ENCODE data around the gene CAST. TPM values are rescaled to one million over a fixed set of nuclear protein-coding genes. Genes with fewer than 3 reads are reported as not detected.

Gene CAST
- total RNA-seq, 2 experiments from 2014 or later: 40.5 to 90.1 TPM

DNA sequence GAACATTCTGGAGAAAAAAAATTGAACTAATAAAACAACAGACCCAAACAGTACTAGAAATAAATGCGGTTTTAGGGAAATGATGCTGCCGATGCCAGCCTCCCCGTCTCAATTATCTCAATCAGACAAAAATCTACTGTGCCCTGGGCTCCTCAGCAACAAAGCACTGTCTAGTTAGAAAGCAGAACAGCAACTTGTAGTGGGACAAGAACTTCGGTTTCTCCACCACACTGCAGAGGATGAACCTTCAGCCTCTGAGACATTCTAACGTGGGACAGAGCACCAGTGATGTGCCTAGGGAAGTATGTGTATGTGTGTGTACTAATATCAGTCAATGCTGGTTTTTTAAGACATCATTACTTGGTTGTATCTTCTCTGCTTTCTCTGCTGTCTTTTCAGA, 11.1 kb upstream of the CAST start:
- ChIA-PET POLR2A (interaction anchor here (0.6 to 2.1 kb wide), 2 partner anchors 11 to 475 kb away, joined by 3 to 7 read pairs; partner anchors contain the start of gene CAST), CTCF (ENCODE audit: unreplicated experiment) (interaction anchor here (1.2 kb wide), 1 partner anchor 211 kb away, joined by 3 read pairs; no protein-coding TSS in a partner anchor)
- H3K27ac ChIP-seq (ENCODE audit: low read depth, low read length, poor library complexity, severe bottlenecking): no peak overlapping the region
- no peaks in the 10 kb centered on the region for H3K79me2 ChIP-seq (ENCODE audit: insufficient read depth, low read depth, low read length)
- no TSS peak for BruUV-seq (replicated peaks)
- TF ChIP-seq EZH2phosphoT487 (IDR thresholded peaks at IDR 0.05; ENCODE audit: borderline replicate concordance, low read depth, low read length): no peak
- TF ChIP-seq, protein P1, sequence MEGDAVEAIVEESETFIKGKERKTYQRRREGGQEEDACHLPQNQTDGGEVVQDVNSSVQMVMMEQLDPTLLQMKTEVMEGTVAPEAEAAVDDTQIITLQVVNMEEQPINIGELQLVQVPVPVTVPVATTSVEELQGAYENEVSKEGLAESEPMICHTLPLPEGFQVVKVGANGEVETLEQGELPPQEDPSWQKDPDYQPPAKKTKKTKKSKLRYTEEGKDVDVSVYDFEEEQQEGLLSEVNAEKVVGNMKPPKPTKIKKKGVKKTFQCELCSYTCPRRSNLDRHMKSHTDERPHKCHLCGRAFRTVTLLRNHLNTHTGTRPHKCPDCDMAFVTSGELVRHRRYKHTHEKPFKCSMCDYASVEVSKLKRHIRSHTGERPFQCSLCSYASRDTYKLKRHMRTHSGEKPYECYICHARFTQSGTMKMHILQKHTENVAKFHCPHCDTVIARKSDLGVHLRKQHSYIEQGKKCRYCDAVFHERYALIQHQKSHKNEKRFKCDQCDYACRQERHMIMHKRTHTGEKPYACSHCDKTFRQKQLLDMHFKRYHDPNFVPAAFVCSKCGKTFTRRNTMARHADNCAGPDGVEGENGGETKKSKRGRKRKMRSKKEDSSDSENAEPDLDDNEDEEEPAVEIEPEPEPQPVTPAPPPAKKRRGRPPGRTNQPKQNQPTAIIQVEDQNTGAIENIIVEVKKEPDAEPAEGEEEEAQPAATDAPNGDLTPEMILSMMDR (conservative IDR thresholded peaks at IDR 0.05; ENCODE audit: low read length): no peak
- no peak overlapping the region for H2AFZ ChIP-seq (ENCODE audit: low read length)
- no peaks in the 10 kb centered on the region for H4K20me1 ChIP-seq (ENCODE audit: insufficient read depth, low read length)
- intact Hi-C loops (cut with micrococcal nuclease; ENCODE audit: unreplicated experiment): loop anchor here (5.0 kb wide), 1 partner anchor 36 kb away; no protein-coding TSS in a partner anchor
- H3K4me2 ChIP-seq (ENCODE audit: low read length): no peak overlapping the region
- no peaks in the 10 kb centered on the region for H3K4me1 ChIP-seq (ENCODE audit: insufficient read depth, low read length, poor library complexity, severe bottlenecking)
- H3K9me2 ChIP-seq (ENCODE audit: insufficient read depth, low read length): no peaks in the 10 kb centered on the region
- no peak for DNase-seq (ENCODE audit: low spot score)
- H3K9me3 ChIP-seq (ENCODE audit: low read length): no peaks in the 10 kb centered on the region
- no peaks in the 10 kb centered on the region for H3K36me3 ChIP-seq (ENCODE audit: insufficient read depth, low read length)
- no peak overlapping the region for H3K4me3 ChIP-seq (ENCODE audit: low read depth, low read length, poor library complexity, severe bottlenecking)

GRCh38 chr5:96651948-96652753, 10.0 kb upstream of the CAST start:
- intact Hi-C loops (cut with micrococcal nuclease; ENCODE audit: unreplicated experiment): loop anchor here (5.0 kb wide), 1 partner anchor 35 kb away; no protein-coding TSS in a partner anchor
- Histone ChIP-seq H3K4me2 (ENCODE audit: low read length) (no peak overlapping the region), H3K4me1 (ENCODE audit: insufficient read depth, low read length, poor library complexity, severe bottlenecking) (no peaks in the 10 kb centered on the region), H3K4me3 (ENCODE audit: low read depth, low read length, poor library complexity, severe bottlenecking) (no peak overlapping the region), H4K20me1 (ENCODE audit: insufficient read depth, low read length) (no peaks in the 10 kb centered on the region), H3K27ac (ENCODE audit: low read depth, low read length, poor library complexity, severe bottlenecking) (no peak overlapping the region), H2AFZ (ENCODE audit: low read length) (no peak overlapping the region), H3K79me2 (ENCODE audit: insufficient read depth, low read depth, low read length) (no peaks in the 10 kb centered on the region), H3K9me3 (ENCODE audit: low read length) (no peaks in the 10 kb centered on the region), H3K9me2 (ENCODE audit: insufficient read depth, low read length) (no peaks in the 10 kb centered on the region), H3K36me3 (ENCODE audit: insufficient read depth, low read length) (no peaks in the 10 kb centered on the region)
- TF ChIP-seq, protein P1 (conservative IDR thresholded peaks at IDR 0.05; ENCODE audit: low read length): peak; percentile 68
- no peak for TF ChIP-seq EZH2phosphoT487 (IDR thresholded peaks at IDR 0.05; ENCODE audit: borderline replicate concordance, low read depth, low read length)
- CTCF ChIA-PET (ENCODE audit: unreplicated experiment): interaction anchor here (1.2 kb wide), 1 partner anchor 212 kb away, joined by 3 read pairs; no protein-coding TSS in a partner anchor
- POLR2A ChIA-PET: interaction anchor here (1.4 to 2.1 kb wide), 2 partner anchors 8 to 10 kb away, joined by 5 to 7 read pairs; partner anchors contain the start of gene CAST
- DNase-seq (ENCODE audit: low spot score): peak; percentile 15
- BruUV-seq (replicated peaks): no TSS peak

Data from OCI-LY7 (cell line).